Natural killer cell (primary cell): ENCODE measurements around the gene MAP6D1. TPM values are rescaled to one million over a fixed set of nuclear protein-coding genes. Genes with fewer than 3 reads are reported as not detected.

ENCODE experiments used
- ATAC-seq, 3 donors: fragments of 150-1000 bp in 2 of 3; fragments of 200-7000 bp in 1 of 3; cut with Tn5 transposase; 1 replicate in 1 of 3; 2 replicates in 2 of 3; pipeline ENCODE4 v1.10.0; 2021; ENCODE audit warnings: mild to moderate bottlenecking in 2 of 3, moderate library complexity in 2 of 3
- DNase-seq, 2 donors: peaks; one replicate each; pipeline versions ENCODE4 v3.0.0 to v3.0.0-alpha.2; 2013 to 2021; ENCODE audit warnings: mixed read lengths in 1 of 2
- H3K27ac ChIP-seq: one replicate; pipeline ENCODE4 v1.5.1; 2013; ENCODE audit warnings: mild to moderate bottlenecking, low read length
- H3K27me3 ChIP-seq: one replicate; pipeline ENCODE4 v1.6.1; 2013; ENCODE audit warnings: low read length; ENCODE audit not compliant: control insufficient read depth, insufficient read depth
- H3K36me3 ChIP-seq: one replicate; pipeline ENCODE4 v1.6.1; 2013; ENCODE audit warnings: low read length; ENCODE audit not compliant: control insufficient read depth, insufficient read depth
- H3K4me1 ChIP-seq: one replicate; pipeline ENCODE4 v1.6.1; 2013; ENCODE audit warnings: low read length; ENCODE audit not compliant: control insufficient read depth, insufficient read depth
- H3K4me3 ChIP-seq: one replicate; pipeline ENCODE4 v1.5.1; 2013; ENCODE audit warnings: low read length
- H3K9me3 ChIP-seq: one replicate; pipeline ENCODE4 v1.6.1; 2013; ENCODE audit warnings: low read length; ENCODE audit not compliant: control insufficient read depth, insufficient read depth
- H3K27ac Mint-ChIP-seq, 2 donors: one replicate each; pipeline ENCODE4 v1.8.0; 2022; ENCODE audit warnings: mild to moderate bottlenecking in 2 of 2, mixed read lengths in 2 of 2, moderate library complexity in 1 of 2
- H3K27me3 Mint-ChIP-seq, 2 donors: one replicate each; pipeline ENCODE4 v1.8.0; 2022; ENCODE audit warnings: low read depth in 2 of 2, mixed read lengths in 2 of 2
- H3K36me3 Mint-ChIP-seq: one replicate; pipeline ENCODE4 v1.8.0; 2022; ENCODE audit warnings: mixed read lengths
- H3K4me1 Mint-ChIP-seq, 2 donors: one replicate each; pipeline ENCODE4 v1.8.0; 2022; ENCODE audit warnings: mixed read lengths in 2 of 2
- H3K4me3 Mint-ChIP-seq: one replicate; pipeline ENCODE4 v1.8.0; 2022; ENCODE audit warnings: mild to moderate bottlenecking, moderate library complexity, mixed read lengths
- H3K9me3 Mint-ChIP-seq, 2 donors: one replicate each; pipeline ENCODE4 v1.8.0; 2022; ENCODE audit warnings: mixed read lengths in 2 of 2
- WGBS: methylation state at CpG from one replicate; pipeline ENCODE4 v1.1.7; 2013; ENCODE audit warnings: missing lambda C conversion rate; ENCODE audit not compliant: insufficient coverage; 5-methylcytosine and 5-hydroxymethylcytosine counted together
- intact Hi-C: fragments of 100-400 bp; cut with micrococcal nuclease; formaldehyde crosslinking; loops from one replicate; pipeline ENCODE4 v1.14.2; 2022
- total RNA-seq, 4 donors: library from RNA; stranded (reverse); fragments of 120-200 nt in 1 of 4; gene quantifications; one replicate each; pipeline versions ENCODE4 v1.2.3 to v1.2.4, GENCODE V29; 2013 to 2022
- TF ChIP-seq, protein P1 (sequence below): fragments of 200-600 bp; IDR thresholded peaks from one replicate; pipeline ENCODE4 v1.8.0; 2022; ENCODE audit warnings: antibody characterized with exemption

MAP6D1 gene
- total RNA-seq, 3 donors from 2014 or later (not counting 1 experiment from before 2014, with no cell fraction given) = 0.70 to 2.4 TPM; not detected in 1

- H3K4me3 ChIP-seq = no peak overlapping the region
- H3K27ac ChIP-seq = no peak overlapping the region
- H3K9me3 Mint-ChIP-seq = no peaks in the 10 kb centered on the region
- H3K27ac Mint-ChIP-seq = no peak overlapping the region
- H3K9me3 ChIP-seq = no peaks in the 10 kb centered on the region
- no peaks in the 10 kb centered on the region for H3K4me1 Mint-ChIP-seq
- H3K4me3 Mint-ChIP-seq = no peak overlapping the region
- intact Hi-C loops = no loop called here
- 71% methylated on average over 3 of the region's 5 CpGs for WGBS
- H3K36me3 Mint-ChIP-seq = peaks cover 29% of the 10 kb centered on the region
- H3K36me3 ChIP-seq = peaks cover 66% of the 10 kb centered on the region
- H3K27me3 ChIP-seq = no peaks in the 10 kb centered on the region
- H3K4me1 ChIP-seq = no peaks in the 10 kb centered on the region
- DNase-seq (no peak), ATAC-seq (no peak)
- TF ChIP-seq, protein P1, sequence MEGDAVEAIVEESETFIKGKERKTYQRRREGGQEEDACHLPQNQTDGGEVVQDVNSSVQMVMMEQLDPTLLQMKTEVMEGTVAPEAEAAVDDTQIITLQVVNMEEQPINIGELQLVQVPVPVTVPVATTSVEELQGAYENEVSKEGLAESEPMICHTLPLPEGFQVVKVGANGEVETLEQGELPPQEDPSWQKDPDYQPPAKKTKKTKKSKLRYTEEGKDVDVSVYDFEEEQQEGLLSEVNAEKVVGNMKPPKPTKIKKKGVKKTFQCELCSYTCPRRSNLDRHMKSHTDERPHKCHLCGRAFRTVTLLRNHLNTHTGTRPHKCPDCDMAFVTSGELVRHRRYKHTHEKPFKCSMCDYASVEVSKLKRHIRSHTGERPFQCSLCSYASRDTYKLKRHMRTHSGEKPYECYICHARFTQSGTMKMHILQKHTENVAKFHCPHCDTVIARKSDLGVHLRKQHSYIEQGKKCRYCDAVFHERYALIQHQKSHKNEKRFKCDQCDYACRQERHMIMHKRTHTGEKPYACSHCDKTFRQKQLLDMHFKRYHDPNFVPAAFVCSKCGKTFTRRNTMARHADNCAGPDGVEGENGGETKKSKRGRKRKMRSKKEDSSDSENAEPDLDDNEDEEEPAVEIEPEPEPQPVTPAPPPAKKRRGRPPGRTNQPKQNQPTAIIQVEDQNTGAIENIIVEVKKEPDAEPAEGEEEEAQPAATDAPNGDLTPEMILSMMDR = no peak
- H3K27me3 Mint-ChIP-seq = no peaks in the 10 kb centered on the region
Measured at GRCh38 chr3:183775781-183776180, 49.6 kb downstream of the MAP6D1 start.

- peaks cover 29% of the 10 kb centered on the region for H3K36me3 Mint-ChIP-seq
- intact Hi-C loops = no loop called here
- H3K27me3 Mint-ChIP-seq = no peaks in the 10 kb centered on the region
- no peak overlapping the region for H3K27ac Mint-ChIP-seq
- H3K27ac ChIP-seq = no peak overlapping the region
- no peaks in the 10 kb centered on the region for H3K4me1 ChIP-seq
- no peak overlapping the region for H3K4me3 Mint-ChIP-seq
- peaks cover 57% of the 10 kb centered on the region for H3K36me3 ChIP-seq
- ATAC-seq (no peak), DNase-seq (no peak)
- no peaks in the 10 kb centered on the region for H3K4me1 Mint-ChIP-seq
- H3K4me3 ChIP-seq = no peak overlapping the region
- H3K9me3 ChIP-seq = no peaks in the 10 kb centered on the region
- no peaks in the 10 kb centered on the region for H3K27me3 ChIP-seq
- TF ChIP-seq, protein P1 = no peak
- WGBS = 87% methylated on average over 3 of the region's 3 CpGs
- no peaks in the 10 kb centered on the region for H3K9me3 Mint-ChIP-seq
Measured at GRCh38 chr3:183774631-183775030, 50.7 kb downstream of the MAP6D1 start.

GRCh38 chr3:183769453-183769852 is 55.9 kb downstream of the MAP6D1 start:
- intact Hi-C loops = loop anchor here (5.0 kb wide), 2 partner anchors 382 to 647 kb away; no protein-coding TSS in a partner anchor
- no peak overlapping the region for H3K4me3 Mint-ChIP-seq

More at GRCh38 chr3:183769453-183769852, 55.9 kb downstream of the MAP6D1 start:
- no peak for DNase-seq
- Mint-ChIP-seq H3K9me3 (no peaks in the 10 kb centered on the region), H3K27me3 (no peaks in the 10 kb centered on the region), H3K36me3 (peaks cover under 1% of the 10 kb centered on the region), H3K27ac (no peak overlapping the region), H3K4me1 (peaks cover 6% of the 10 kb centered on the region in 2 donors)
- H3K9me3 ChIP-seq = no peaks in the 10 kb centered on the region
- no peak overlapping the region for H3K27ac ChIP-seq
- TF ChIP-seq, protein P1 = no peak
- no peak overlapping the region for H3K4me3 ChIP-seq
- H3K27me3 ChIP-seq = no peaks in the 10 kb centered on the region
- no peaks in the 10 kb centered on the region for H3K4me1 ChIP-seq
- H3K36me3 ChIP-seq = peaks cover 18% of the 10 kb centered on the region
- WGBS = 98% methylated on average over 8 of the region's 9 CpGs
- ATAC-seq = no peak
